A673 (cell line): ENCODE measurements around the gene TNS1. TPM values are rescaled to one million over a fixed set of nuclear protein-coding genes. Genes with fewer than 3 reads are reported as not detected.

ENCODE experiments used
- BruUV-seq: library from RNA; stranded (reverse); fragments of 400-500 nt; replicated peaks from 2 replicates; lab custom pipeline; 2021; lab: Mats Ljungman, UMichigan
- CTCF ChIA-PET: fragments of 300-600 bp; sonication (Branson Sonifier 250); formaldehyde crosslinking; loops from one replicate; lab custom pipeline; 2022; ENCODE audit warnings: antibody characterized with exemption; lab: Charles Lee
- POLR2A ChIA-PET: fragments of 300-600 bp; sonication (Branson Sonifier 250); formaldehyde crosslinking; loops from one replicate; lab custom pipeline; 2022; ENCODE audit warnings: antibody characterized with exemption; ENCODE audit not compliant: low non-redundant PET; lab: Charles Lee
- DNase-seq: peaks from one replicate; pipeline ENCODE4 v3.0.0-alpha.2; 2015; ENCODE audit warnings: low spot score
- H3K27ac ChIP-seq: fragments of 200-600 bp; sonication (generic); 2 replicates; pipeline ENCODE4 v1.5.1; 2016; ENCODE audit warnings: mixed run types, low read depth, mild to moderate bottlenecking, mixed read lengths, antibody characterized with exemption, low read length; ENCODE audit not compliant: poor library complexity, severe bottlenecking
- H3K27me3 ChIP-seq: fragments of 200-600 bp; sonication (generic); replicated peaks from 2 replicates; pipeline ENCODE4 v1.6.1; 2017; ENCODE audit warnings: mixed run types, low read depth, mild to moderate bottlenecking, mixed read lengths, antibody characterized with exemption, low read length; ENCODE audit not compliant: insufficient read depth, poor library complexity
- H3K36me3 ChIP-seq: fragments of 200-600 bp; sonication (generic); 2 replicates; pipeline ENCODE4 v1.6.1; 2016; ENCODE audit warnings: mixed run types, mild to moderate bottlenecking, mixed read lengths, antibody characterized with exemption, low read length; ENCODE audit not compliant: insufficient read depth, poor library complexity, severe bottlenecking
- H3K4me1 ChIP-seq: fragments of 200-600 bp; sonication (generic); 2 replicates; pipeline ENCODE4 v1.6.1; 2017; ENCODE audit warnings: mixed run types, mild to moderate bottlenecking, mixed read lengths, antibody characterized with exemption, low read length; ENCODE audit not compliant: insufficient read depth, poor library complexity, severe bottlenecking
- H3K4me3 ChIP-seq: fragments of 200-600 bp; sonication (generic); 2 replicates; pipeline ENCODE4 v1.5.1; 2016; ENCODE audit warnings: low read depth, mixed run types, mild to moderate bottlenecking, mixed read lengths, low read length; ENCODE audit not compliant: poor library complexity, severe bottlenecking
- H3K9me3 ChIP-seq: fragments of 200-600 bp; sonication (generic); 2 replicates; pipeline ENCODE4 v1.6.1; 2016; ENCODE audit warnings: mixed run types, low read depth, mild to moderate bottlenecking, mixed read lengths, antibody characterized with exemption, low read length; ENCODE audit not compliant: poor library complexity, severe bottlenecking
- CTCF ChIP-seq: fragments of 300-800, 200-600 bp; sonication (generic); conservative IDR thresholded peaks from 2 replicates; pipeline ENCODE4 v1.5.1; 2017; ENCODE audit warnings: low read depth, mild to moderate bottlenecking, antibody characterized with exemption, low read length, moderate library complexity, mixed read lengths
- EZH2 ChIP-seq: fragments of 200-600 bp; sonication (generic); IDR thresholded peaks from 2 replicates; pipeline ENCODE4 v1.6.1; 2017; ENCODE audit warnings: borderline replicate concordance, low read depth, mild to moderate bottlenecking, mixed read lengths, antibody characterized with exemption, low read length; ENCODE audit not compliant: poor library complexity, severe bottlenecking
- intact Hi-C: fragments of 100-400 bp; cut with micrococcal nuclease; formaldehyde crosslinking; loops from one replicate; pipeline ENCODE4 v1.10.0; 2022; ENCODE audit not compliant: unreplicated experiment
- total RNA-seq: library from RNA; stranded (reverse); gene quantifications from 2 replicates; pipeline ENCODE4 v1.2.3, GENCODE V29; 2021

Gene TNS1
- total RNA-seq, 1 experiment from 2014 or later: 99.6 TPM

- DNase-seq: no peak
- intact Hi-C loops: no loop called here
- CTCF ChIA-PET: interaction anchor here (0.6 kb wide), 1 partner anchor 9 kb away, joined by 7 read pairs; no protein-coding TSS in a partner anchor
- POLR2A ChIA-PET: no interaction called here
- Histone ChIP-seq H3K27me3 (no peaks in the 10 kb centered on the region), H3K27ac (no peak overlapping the region), H3K9me3 (no peaks in the 10 kb centered on the region), H3K36me3 (no peaks in the 10 kb centered on the region), H3K4me1 (no peaks in the 10 kb centered on the region), H3K4me3 (no peak overlapping the region)
- TF ChIP-seq EZH2 (no peak), CTCF (no peak)
- BruUV-seq: no TSS peak
These were observed 201.7 kb downstream of the TNS1 start for GRCh38 chr2:217801115-217801531.

- CTCF ChIA-PET: no interaction called here
- intact Hi-C loops: no loop called here
- H3K9me3 ChIP-seq: no peaks in the 10 kb centered on the region
- no peak overlapping the region for H3K4me3 ChIP-seq
- BruUV-seq: no TSS peak
- no peaks in the 10 kb centered on the region for H3K4me1 ChIP-seq
- TF ChIP-seq CTCF: no peak
- TF ChIP-seq EZH2: no peak
- no peaks in the 10 kb centered on the region for H3K27me3 ChIP-seq
- DNase-seq: no peak
- H3K36me3 ChIP-seq: no peaks in the 10 kb centered on the region
- POLR2A ChIA-PET: no interaction called here
- H3K27ac ChIP-seq: no peak overlapping the region
These were observed 202.2 kb downstream of the TNS1 start for GRCh38 chr2:217800433-217801114.

GRCh38 chr2:217799563-217800432, 203.0 kb downstream of the TNS1 start:
- TF ChIP-seq EZH2 (no peak), CTCF (no peak)
- CTCF ChIA-PET: interaction anchor here (0.6 kb wide), 1 partner anchor 86 kb away, joined by 3 read pairs; no protein-coding TSS in a partner anchor
- no peak overlapping the region for H3K27ac ChIP-seq
- POLR2A ChIA-PET: no interaction called here
- H3K9me3 ChIP-seq: no peaks in the 10 kb centered on the region
- intact Hi-C loops: no loop called here
- H3K27me3 ChIP-seq: no peaks in the 10 kb centered on the region
- BruUV-seq: no TSS peak
- no peak for DNase-seq
- H3K4me3 ChIP-seq: no peak overlapping the region
- H3K4me1 ChIP-seq: no peaks in the 10 kb centered on the region
- no peaks in the 10 kb centered on the region for H3K36me3 ChIP-seq
